HG03097 (cell line): Measurements from ENCODE around the gene SGIP1.

Experiments used
- ATAC-seq: cut with Tn5 transposase; IDR thresholded peaks from one replicate; pipeline ENCODE4 v1.9.1; 2021; ENCODE audit not compliant: unreplicated experiment, low FRiP score

Gene SGIP1

GRCh38 chr1:66671455-66671854, 137.5 kb downstream of the SGIP1 start:
- ATAC-seq = no peak

GRCh38 chr1:66676613-66677298, 142.8 kb downstream of the SGIP1 start:
- no peak for ATAC-seq

- ATAC-seq = no peak
Measured at GRCh38 chr1:66678146-66678545, 144.2 kb downstream of the SGIP1 start.

- no peak for ATAC-seq
Measured at GRCh38 chr1:66679140-66679539, 145.2 kb downstream of the SGIP1 start.

GRCh38 chr1:66681686-66682085, 147.7 kb downstream of the SGIP1 start:
- no peak for ATAC-seq

GRCh38 chr1:66682106-66682505, 148.2 kb downstream of the SGIP1 start:
- ATAC-seq = no peak

GRCh38 chr1:66684353-66684752, 150.4 kb downstream of the SGIP1 start:
- ATAC-seq = no peak

- no peak for ATAC-seq
Measured at GRCh38 chr1:66685265-66685664, 151.3 kb downstream of the SGIP1 start.

GRCh38 chr1:66685670-66686069, 151.7 kb downstream of the SGIP1 start:
- no peak for ATAC-seq

GRCh38 chr1:66686406-66686805, 152.5 kb downstream of the SGIP1 start:
- no peak for ATAC-seq

GRCh38 chr1:66687358-66687757, 153.4 kb downstream of the SGIP1 start:
- no peak for ATAC-seq

GRCh38 chr1:66690666-66691381, 156.9 kb downstream of the SGIP1 start:
- ATAC-seq = no peak

- no peak for ATAC-seq
Measured at GRCh38 chr1:66692681-66693080, 158.7 kb downstream of the SGIP1 start.

GRCh38 chr1:66693856-66694255, 159.9 kb downstream of the SGIP1 start:
- no peak for ATAC-seq

GRCh38 chr1:66695116-66695515, 161.2 kb downstream of the SGIP1 start:
- no peak for ATAC-seq

- ATAC-seq = no peak
Measured at GRCh38 chr1:66696771-66697170, 162.8 kb downstream of the SGIP1 start.

- no peak for ATAC-seq
Measured at GRCh38 chr1:66699213-66699612, 165.3 kb downstream of the SGIP1 start.

- no peak for ATAC-seq
Measured at GRCh38 chr1:66704177-66704875, 170.4 kb downstream of the SGIP1 start.

- ATAC-seq = no peak
Measured at GRCh38 chr1:66705110-66705509, 171.2 kb downstream of the SGIP1 start.

- ATAC-seq = no peak
Measured at GRCh38 chr1:66711420-66711819, 177.5 kb downstream of the SGIP1 start.

GRCh38 chr1:66712839-66713238, 178.9 kb downstream of the SGIP1 start:
- no peak for ATAC-seq

GRCh38 chr1:66723985-66724384, 190.0 kb downstream of the SGIP1 start:
- no peak for ATAC-seq
